HCT116 (cell line): ENCODE data around the gene CPB1.

Source experiments
- EZH2 ChIP-seq: fragments of 200-600 bp; sonication (generic); IDR thresholded peaks from 2 replicates; pipeline ENCODE4 v1.6.1; 2017; ENCODE audit warnings: antibody characterized with exemption, mixed run types
- FOSL1 ChIP-seq: IDR thresholded peaks from 2 replicates; pipeline ENCODE4 v1.6.1; 2012; ENCODE audit warnings: low read depth
- JUND ChIP-seq: IDR thresholded peaks from 2 replicates; pipeline ENCODE4 v1.6.1; 2012
- POLR2AphosphoS5 ChIP-seq: IDR thresholded peaks from 2 replicates; pipeline ENCODE4 v1.6.1; 2011; ENCODE audit warnings: mild to moderate bottlenecking, low read depth, low read length, moderate library complexity
- TF ChIP-seq, protein P1 (sequence below), 3 experiments: fragments of 200-600 bp in 1 of 3; sonication (generic) in 1 of 3; IDR thresholded peaks in 2 of 3; conservative IDR thresholded peaks in 1 of 3; 2 replicates each; pipeline ENCODE4 v1.5.1; 2012 to 2017; ENCODE audit warnings: low read depth in 2 of 3, low read length in 2 of 3, antibody characterized with exemption in 1 of 3, borderline replicate concordance in 1 of 3, control low read depth in 1 of 3, mild to moderate bottlenecking in 1 of 3, mixed read lengths in 1 of 3, mixed run types in 1 of 3, moderate library complexity in 1 of 3; ENCODE audit not compliant: insufficient read depth in 1 of 3
- TF ChIP-seq, protein P2 (sequence below): IDR thresholded peaks from 2 replicates; pipeline ENCODE4 v1.6.1; 2012
- TF ChIP-seq, protein P3 (sequence below): IDR thresholded peaks from 2 replicates; pipeline ENCODE4 v1.6.1; 2012; ENCODE audit warnings: low read depth

DNA sequence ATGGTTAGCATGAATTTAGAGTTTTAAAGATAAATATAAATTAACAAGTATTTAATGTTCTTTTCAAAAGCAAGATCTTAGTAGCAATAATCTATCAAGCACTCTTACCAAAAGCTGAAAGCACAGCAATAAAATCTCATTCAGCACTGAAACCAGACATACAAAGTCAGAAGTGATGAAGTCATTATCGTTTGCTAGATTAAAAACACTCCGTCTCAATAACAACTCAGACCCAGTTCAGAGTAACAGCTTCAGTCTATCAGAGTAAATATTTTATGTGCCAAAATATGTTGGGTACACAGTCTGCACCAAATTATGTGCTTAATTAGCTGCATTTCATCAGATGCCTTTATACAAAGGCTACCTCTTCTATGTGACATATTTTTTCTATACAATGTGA is 79.1 kb downstream of the CPB1 start:
- TF ChIP-seq FOSL1 (no peak), POLR2AphosphoS5 (no peak), JUND (no peak), EZH2 (no peak)
- TF ChIP-seq, protein P1, sequence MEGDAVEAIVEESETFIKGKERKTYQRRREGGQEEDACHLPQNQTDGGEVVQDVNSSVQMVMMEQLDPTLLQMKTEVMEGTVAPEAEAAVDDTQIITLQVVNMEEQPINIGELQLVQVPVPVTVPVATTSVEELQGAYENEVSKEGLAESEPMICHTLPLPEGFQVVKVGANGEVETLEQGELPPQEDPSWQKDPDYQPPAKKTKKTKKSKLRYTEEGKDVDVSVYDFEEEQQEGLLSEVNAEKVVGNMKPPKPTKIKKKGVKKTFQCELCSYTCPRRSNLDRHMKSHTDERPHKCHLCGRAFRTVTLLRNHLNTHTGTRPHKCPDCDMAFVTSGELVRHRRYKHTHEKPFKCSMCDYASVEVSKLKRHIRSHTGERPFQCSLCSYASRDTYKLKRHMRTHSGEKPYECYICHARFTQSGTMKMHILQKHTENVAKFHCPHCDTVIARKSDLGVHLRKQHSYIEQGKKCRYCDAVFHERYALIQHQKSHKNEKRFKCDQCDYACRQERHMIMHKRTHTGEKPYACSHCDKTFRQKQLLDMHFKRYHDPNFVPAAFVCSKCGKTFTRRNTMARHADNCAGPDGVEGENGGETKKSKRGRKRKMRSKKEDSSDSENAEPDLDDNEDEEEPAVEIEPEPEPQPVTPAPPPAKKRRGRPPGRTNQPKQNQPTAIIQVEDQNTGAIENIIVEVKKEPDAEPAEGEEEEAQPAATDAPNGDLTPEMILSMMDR (IDR thresholded peaks at IDR 0.05 in 2 of 3, conservative IDR thresholded peaks at IDR 0.05 in 1 of 3; ENCODE audit: borderline replicate concordance in 1 of 3, insufficient read depth in 1 of 3, low read depth in 2 of 3, low read length in 2 of 3) = no peak
- TF ChIP-seq, protein P2, sequence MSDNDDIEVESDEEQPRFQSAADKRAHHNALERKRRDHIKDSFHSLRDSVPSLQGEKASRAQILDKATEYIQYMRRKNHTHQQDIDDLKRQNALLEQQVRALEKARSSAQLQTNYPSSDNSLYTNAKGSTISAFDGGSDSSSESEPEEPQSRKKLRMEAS = no peak
- TF ChIP-seq, protein P3, sequence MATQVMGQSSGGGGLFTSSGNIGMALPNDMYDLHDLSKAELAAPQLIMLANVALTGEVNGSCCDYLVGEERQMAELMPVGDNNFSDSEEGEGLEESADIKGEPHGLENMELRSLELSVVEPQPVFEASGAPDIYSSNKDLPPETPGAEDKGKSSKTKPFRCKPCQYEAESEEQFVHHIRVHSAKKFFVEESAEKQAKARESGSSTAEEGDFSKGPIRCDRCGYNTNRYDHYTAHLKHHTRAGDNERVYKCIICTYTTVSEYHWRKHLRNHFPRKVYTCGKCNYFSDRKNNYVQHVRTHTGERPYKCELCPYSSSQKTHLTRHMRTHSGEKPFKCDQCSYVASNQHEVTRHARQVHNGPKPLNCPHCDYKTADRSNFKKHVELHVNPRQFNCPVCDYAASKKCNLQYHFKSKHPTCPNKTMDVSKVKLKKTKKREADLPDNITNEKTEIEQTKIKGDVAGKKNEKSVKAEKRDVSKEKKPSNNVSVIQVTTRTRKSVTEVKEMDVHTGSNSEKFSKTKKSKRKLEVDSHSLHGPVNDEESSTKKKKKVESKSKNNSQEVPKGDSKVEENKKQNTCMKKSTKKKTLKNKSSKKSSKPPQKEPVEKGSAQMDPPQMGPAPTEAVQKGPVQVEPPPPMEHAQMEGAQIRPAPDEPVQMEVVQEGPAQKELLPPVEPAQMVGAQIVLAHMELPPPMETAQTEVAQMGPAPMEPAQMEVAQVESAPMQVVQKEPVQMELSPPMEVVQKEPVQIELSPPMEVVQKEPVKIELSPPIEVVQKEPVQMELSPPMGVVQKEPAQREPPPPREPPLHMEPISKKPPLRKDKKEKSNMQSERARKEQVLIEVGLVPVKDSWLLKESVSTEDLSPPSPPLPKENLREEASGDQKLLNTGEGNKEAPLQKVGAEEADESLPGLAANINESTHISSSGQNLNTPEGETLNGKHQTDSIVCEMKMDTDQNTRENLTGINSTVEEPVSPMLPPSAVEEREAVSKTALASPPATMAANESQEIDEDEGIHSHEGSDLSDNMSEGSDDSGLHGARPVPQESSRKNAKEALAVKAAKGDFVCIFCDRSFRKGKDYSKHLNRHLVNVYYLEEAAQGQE = no peak
